HEK293T (cell line): Measurements from ENCODE around the gene RS1.

ENCODE experiments used
- CTCF ChIA-PET: fragments of 350-600 bp; formaldehyde crosslinking; extraction: SDS; loops from one replicate; lab custom pipeline; 2021; ENCODE audit warnings: antibody characterized with exemption, inconsistent platforms; lab: Yijun Ruan, JAX
- POLR2A ChIA-PET: fragments of 350-600 bp; formaldehyde crosslinking; extraction: SDS; loops from one replicate; lab custom pipeline; 2020; ENCODE audit warnings: antibody characterized with exemption, inconsistent platforms; lab: Yijun Ruan, JAX
- DNase-seq: peaks from one replicate; pipeline ENCODE4 v3.0.0; 2012; ENCODE audit warnings: mixed read lengths; ENCODE audit errors: extremely low spot score
- ARNT ChIP-seq: fragments of 450-650 bp; IDR thresholded peaks from 2 replicates; pipeline ENCODE4 v1.6.1; 2017; ENCODE audit warnings: mild to moderate bottlenecking
- BHLHE40 ChIP-seq: fragments of 450-650 bp; IDR thresholded peaks from 2 replicates; pipeline ENCODE4 v1.6.1; 2016; ENCODE audit warnings: mild to moderate bottlenecking, moderate library complexity, borderline replicate concordance
- CTBP1 ChIP-seq: fragments of 450-650 bp; IDR thresholded peaks from 2 replicates; pipeline ENCODE4 v1.6.1; 2016; ENCODE audit warnings: borderline replicate concordance
- ELF4 ChIP-seq: fragments of 450-650 bp; IDR thresholded peaks from 2 replicates; pipeline ENCODE4 v1.6.1; 2017; ENCODE audit warnings: antibody characterized with exemption
- FOXA1 ChIP-seq: fragments of 450-650 bp; IDR thresholded peaks from 2 replicates; pipeline ENCODE4 v1.6.1; 2016; ENCODE audit warnings: mild to moderate bottlenecking
- FOXK2 ChIP-seq: fragments of 450-650 bp; IDR thresholded peaks from 2 replicates; pipeline ENCODE4 v1.6.1; 2016; ENCODE audit warnings: mild to moderate bottlenecking
- FOXM1 ChIP-seq: fragments of 450-650 bp; IDR thresholded peaks from 2 replicates; pipeline ENCODE4 v1.6.1; 2017; ENCODE audit warnings: mild to moderate bottlenecking, borderline replicate concordance
- HDGF ChIP-seq: fragments of 450-650 bp; IDR thresholded peaks from 2 replicates; pipeline ENCODE4 v1.6.1; 2017; ENCODE audit warnings: antibody characterized with exemption, borderline replicate concordance
- L3MBTL2 ChIP-seq: fragments of 450-650 bp; conservative IDR thresholded peaks from 2 replicates; pipeline ENCODE4 v1.6.1; 2016; ENCODE audit warnings: mild to moderate bottlenecking
- LEF1 ChIP-seq: fragments of 450-650 bp; IDR thresholded peaks from 2 replicates; pipeline ENCODE4 v1.6.1; 2017; ENCODE audit warnings: mild to moderate bottlenecking, borderline replicate concordance
- NFRKB ChIP-seq: fragments of 450-650 bp; IDR thresholded peaks from 2 replicates; pipeline ENCODE4 v1.6.1; 2016; ENCODE audit warnings: mild to moderate bottlenecking, moderate library complexity
- PKNOX1 ChIP-seq: fragments of 450-650 bp; IDR thresholded peaks from 2 replicates; pipeline ENCODE4 v1.6.1; 2016
- SP1 ChIP-seq: fragments of 450-650 bp; IDR thresholded peaks from 2 replicates; pipeline ENCODE4 v1.6.1; 2017
- SUZ12 ChIP-seq: fragments of 450-650 bp; IDR thresholded peaks from 2 replicates; pipeline ENCODE4 v1.6.1; 2016; ENCODE audit warnings: mild to moderate bottlenecking
- TARDBP ChIP-seq: fragments of 450-650 bp; IDR thresholded peaks from 2 replicates; pipeline ENCODE4 v1.6.1; 2016
- ZNF384 ChIP-seq: fragments of 450-650 bp; IDR thresholded peaks from 2 replicates; pipeline ENCODE4 v1.6.1; 2016

Gene RS1

GRCh38 chrX:18701621-18702361 is 29.9 kb upstream of the RS1 start:
- ChIA-PET POLR2A (no interaction called here), CTCF (no interaction called here)
- no peak for DNase-seq
- TF ChIP-seq ELF4: no peak
- TF ChIP-seq HDGF: no peak
- TF ChIP-seq ZNF384: no peak
- no peak for TF ChIP-seq FOXK2
- TF ChIP-seq FOXM1: no peak
- no peak for TF ChIP-seq TARDBP
- no peak for TF ChIP-seq PKNOX1
- TF ChIP-seq NFRKB: no peak
- no peak for TF ChIP-seq FOXA1
- no peak for TF ChIP-seq SP1
- no peak for TF ChIP-seq ARNT
- no peak for TF ChIP-seq LEF1
- no peak for TF ChIP-seq SUZ12
- TF ChIP-seq BHLHE40: no peak
- TF ChIP-seq L3MBTL2: no peak
- TF ChIP-seq CTBP1: no peak

- TF ChIP-seq BHLHE40 (no peak), FOXA1 (no peak), LEF1 (no peak), SUZ12 (no peak), ARNT (no peak), CTBP1 (no peak), NFRKB (no peak), FOXM1 (no peak), TARDBP (no peak), ZNF384 (no peak), L3MBTL2 (no peak)
- POLR2A ChIA-PET: no interaction called here
- no peak for DNase-seq
- CTCF ChIA-PET: interaction anchor here (0.6 kb wide), 1 partner anchor 1568 kb away, joined by 3 read pairs; no protein-coding TSS in a partner anchor
Observed at GRCh38 chrX:18698737-18699650, 27.1 kb upstream of the RS1 start.

GRCh38 chrX:18696653-18697052 is 24.7 kb upstream of the RS1 start:
- TF ChIP-seq FOXM1 (no peak), ELF4 (no peak), HDGF (no peak), FOXK2 (no peak), CTBP1 (no peak)
- ChIA-PET CTCF (interaction anchor here (0.7 to 0.8 kb wide), 2 partner anchors 20 to 169 kb away, joined by 3 read pairs; no protein-coding TSS in a partner anchor), POLR2A (no interaction called here)
- no peak for DNase-seq

GRCh38 chrX:18692541-18692940 is 20.6 kb upstream of the RS1 start:
- POLR2A ChIA-PET: no interaction called here
- CTCF ChIA-PET: no interaction called here
- TF ChIP-seq SUZ12: no peak
- no peak for TF ChIP-seq FOXK2
- no peak for TF ChIP-seq FOXA1
- no peak for TF ChIP-seq CTBP1
- no peak for TF ChIP-seq TARDBP
- no peak for TF ChIP-seq LEF1
- TF ChIP-seq HDGF: no peak
- no peak for TF ChIP-seq L3MBTL2
- no peak for TF ChIP-seq ZNF384
- no peak for TF ChIP-seq ELF4
- no peak for TF ChIP-seq ARNT
- no peak for TF ChIP-seq BHLHE40
- TF ChIP-seq PKNOX1: no peak
- no peak for TF ChIP-seq NFRKB
- TF ChIP-seq SP1: no peak
- TF ChIP-seq FOXM1: no peak
- DNase-seq: no peak

- no peak for DNase-seq
- CTCF ChIA-PET: no interaction called here
- POLR2A ChIA-PET: no interaction called here
- no peak for TF ChIP-seq FOXA1
- TF ChIP-seq SUZ12: no peak
- no peak for TF ChIP-seq TARDBP
- TF ChIP-seq FOXK2: no peak
- no peak for TF ChIP-seq NFRKB
- TF ChIP-seq ZNF384: no peak
- TF ChIP-seq FOXM1: no peak
- TF ChIP-seq HDGF: no peak
Observed at GRCh38 chrX:18691431-18691830, 19.5 kb upstream of the RS1 start.

GRCh38 chrX:18687856-18688495 is 16.1 kb upstream of the RS1 start:
- ChIA-PET CTCF (interaction anchor here (1.0 kb wide), 1 partner anchor 12 kb away, joined by 3 read pairs; no protein-coding TSS in a partner anchor), POLR2A (no interaction called here)
- no peak for DNase-seq
- TF ChIP-seq SP1: no peak
- TF ChIP-seq SUZ12: no peak
- TF ChIP-seq ZNF384: no peak
- no peak for TF ChIP-seq L3MBTL2
- no peak for TF ChIP-seq NFRKB
- no peak for TF ChIP-seq ELF4
- TF ChIP-seq LEF1: no peak
- no peak for TF ChIP-seq TARDBP
- no peak for TF ChIP-seq BHLHE40
